Measurements from ENCODE around the gene ESRP2. TPM values are rescaled to one million over a fixed set of nuclear protein-coding genes. Genes with fewer than 3 reads are reported as not detected.

Gene ESRP2
- total RNA-seq, 1 donor from 2014 or later = 0.14 TPM

DNA sequence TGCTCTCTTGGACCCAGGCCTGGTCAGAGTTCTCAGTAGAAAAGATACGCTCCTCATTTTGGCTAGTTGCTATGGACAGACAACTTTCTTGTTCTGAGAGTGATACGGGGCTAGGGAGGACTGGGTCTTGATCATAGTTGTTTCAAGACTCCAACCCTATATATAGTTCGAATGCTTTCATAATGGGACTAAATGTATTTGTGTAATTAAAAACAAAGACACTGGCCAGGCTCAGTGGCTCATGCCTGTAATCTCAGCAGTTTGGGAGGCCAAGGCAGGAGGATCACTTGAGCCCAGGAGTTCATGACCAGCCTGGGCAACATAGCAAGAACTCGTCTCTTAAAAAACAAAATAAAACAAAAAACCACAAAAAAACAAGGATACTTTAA lies 46.1 kb upstream of the ESRP2 start:
- intact Hi-C loops (cut with micrococcal nuclease) = no loop called here

DNA sequence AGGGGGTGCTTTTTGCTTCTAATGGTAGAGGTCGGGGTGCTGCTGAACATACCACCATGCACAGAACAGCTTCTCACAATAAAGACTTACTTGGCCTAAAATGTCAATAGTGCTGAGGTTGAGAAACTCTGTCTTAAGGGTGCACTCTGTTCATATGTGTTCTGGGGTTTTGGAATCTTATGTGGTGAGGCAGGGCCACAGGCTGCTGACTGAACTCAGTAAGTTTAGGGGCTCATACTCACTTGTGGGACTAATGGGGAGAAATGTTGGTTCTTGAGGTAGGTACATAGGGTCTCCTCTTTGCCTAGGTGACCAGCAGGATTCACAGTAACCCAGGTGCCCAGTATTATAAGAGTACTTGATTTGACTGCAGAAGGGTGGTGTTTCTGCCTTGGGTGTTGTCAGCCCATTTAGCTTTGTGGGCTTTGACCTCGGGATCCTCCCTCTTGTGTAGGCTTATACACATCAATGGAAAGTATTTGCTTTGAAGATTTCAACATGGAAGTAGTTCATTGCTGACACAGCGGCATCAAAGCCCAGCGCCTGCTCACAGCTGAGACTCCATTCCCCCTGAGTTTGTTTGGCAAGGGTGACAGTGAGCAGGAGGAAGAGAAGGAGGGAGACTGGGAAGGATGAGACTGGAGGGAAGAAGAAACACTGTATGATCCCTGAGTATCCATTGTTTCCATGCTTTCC lies 45.6 kb upstream of the ESRP2 start:
- TF ChIP-seq, protein P1, sequence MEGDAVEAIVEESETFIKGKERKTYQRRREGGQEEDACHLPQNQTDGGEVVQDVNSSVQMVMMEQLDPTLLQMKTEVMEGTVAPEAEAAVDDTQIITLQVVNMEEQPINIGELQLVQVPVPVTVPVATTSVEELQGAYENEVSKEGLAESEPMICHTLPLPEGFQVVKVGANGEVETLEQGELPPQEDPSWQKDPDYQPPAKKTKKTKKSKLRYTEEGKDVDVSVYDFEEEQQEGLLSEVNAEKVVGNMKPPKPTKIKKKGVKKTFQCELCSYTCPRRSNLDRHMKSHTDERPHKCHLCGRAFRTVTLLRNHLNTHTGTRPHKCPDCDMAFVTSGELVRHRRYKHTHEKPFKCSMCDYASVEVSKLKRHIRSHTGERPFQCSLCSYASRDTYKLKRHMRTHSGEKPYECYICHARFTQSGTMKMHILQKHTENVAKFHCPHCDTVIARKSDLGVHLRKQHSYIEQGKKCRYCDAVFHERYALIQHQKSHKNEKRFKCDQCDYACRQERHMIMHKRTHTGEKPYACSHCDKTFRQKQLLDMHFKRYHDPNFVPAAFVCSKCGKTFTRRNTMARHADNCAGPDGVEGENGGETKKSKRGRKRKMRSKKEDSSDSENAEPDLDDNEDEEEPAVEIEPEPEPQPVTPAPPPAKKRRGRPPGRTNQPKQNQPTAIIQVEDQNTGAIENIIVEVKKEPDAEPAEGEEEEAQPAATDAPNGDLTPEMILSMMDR (IDR thresholded peaks at IDR 0.05; ENCODE audit: borderline replicate concordance) = no peak
- Histone ChIP-seq H3K4me1 (peaks cover 97% of the 10 kb centered on the region), H3K27me3 (ENCODE audit: low read depth) (no peaks in the 10 kb centered on the region), H3K9me3 (replicated peaks) (no peaks in the 10 kb centered on the region), H3K27ac (replicated peaks) (peak overlapping the region; percentile 87), H3K36me3 (peaks cover 19% of the 10 kb centered on the region), H3K4me3 (no peak overlapping the region)
- DNase-seq = no peak
- intact Hi-C loops (cut with micrococcal nuclease) = no loop called here

More for the DNA sequence above, 46.1 kb upstream of the ESRP2 start:
- Histone ChIP-seq H3K27me3 (ENCODE audit: low read depth) (no peaks in the 10 kb centered on the region), H3K36me3 (peaks cover 19% of the 10 kb centered on the region), H3K27ac (replicated peaks) (peak overlapping the region; percentile 87), H3K4me1 (peaks cover 97% of the 10 kb centered on the region), H3K9me3 (replicated peaks) (no peaks in the 10 kb centered on the region), H3K4me3 (no peak overlapping the region)
- no peak for DNase-seq
- TF ChIP-seq, protein P1 (IDR thresholded peaks at IDR 0.05; ENCODE audit: borderline replicate concordance) = no peak

DNA sequence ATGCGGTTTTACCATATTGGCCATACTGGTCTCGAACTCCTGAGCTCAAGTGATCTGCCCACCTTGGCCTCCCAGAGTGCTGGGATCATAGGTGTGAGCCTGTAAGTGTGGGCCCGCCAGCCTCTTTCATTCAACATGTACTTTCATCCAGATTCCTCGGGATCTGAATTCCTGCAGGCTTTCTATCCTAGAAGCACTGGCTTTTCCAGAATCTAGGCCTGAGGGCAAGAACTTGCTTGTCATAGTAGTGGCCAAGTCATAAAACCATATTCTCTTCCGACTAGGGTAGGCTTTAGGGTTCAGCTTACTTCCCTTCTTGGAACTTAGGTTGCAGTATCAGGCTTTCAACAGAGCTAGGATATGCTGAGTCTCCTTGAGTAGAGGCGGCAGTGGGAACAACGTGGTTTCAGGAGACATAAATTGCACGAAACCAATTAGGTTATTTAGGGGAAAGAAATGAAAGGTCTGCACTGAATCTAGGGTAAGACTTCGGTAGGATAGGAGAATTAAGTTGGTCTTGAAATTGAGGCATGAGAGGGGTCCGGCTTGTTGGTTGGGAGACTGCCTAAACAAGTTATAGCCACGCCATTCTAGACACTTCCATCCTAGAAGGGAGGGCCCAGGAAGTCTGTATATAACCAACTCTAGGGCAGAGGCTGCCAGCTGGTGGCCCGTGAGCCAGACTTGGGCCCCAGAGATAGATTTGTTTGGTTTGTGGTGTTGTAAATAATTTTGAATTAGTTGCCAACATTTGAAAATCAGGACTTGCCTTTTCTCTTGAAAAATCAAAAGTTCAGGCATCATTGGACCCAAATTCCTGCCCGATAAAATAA lies 44.0 kb upstream of the ESRP2 start:
- peaks cover 28% of the 10 kb centered on the region for H3K36me3 ChIP-seq
- TF ChIP-seq, protein P1 (IDR thresholded peaks at IDR 0.05; ENCODE audit: borderline replicate concordance) = no peak

DNA sequence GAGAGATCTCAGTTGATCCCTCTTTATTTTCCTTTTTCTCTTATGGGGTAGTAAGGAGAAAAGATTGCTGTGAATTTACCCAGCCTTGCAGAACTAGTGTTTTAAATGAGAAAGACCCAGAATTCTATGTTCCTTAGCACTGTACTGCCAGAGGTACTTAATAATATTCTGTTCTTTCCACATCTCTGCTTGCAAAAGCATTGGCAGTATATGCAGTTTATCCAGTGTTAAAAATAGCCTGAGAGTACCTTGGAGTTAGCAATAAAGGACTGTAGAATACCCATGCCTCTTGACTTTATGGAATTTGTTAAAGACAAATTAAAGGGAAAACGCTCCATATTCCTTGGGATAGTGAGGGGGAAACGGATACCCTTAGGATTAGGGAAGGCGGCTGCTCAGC lies 40.3 kb upstream of the ESRP2 start:
- Histone ChIP-seq H3K9me3 (replicated peaks) (no peaks in the 10 kb centered on the region), H3K36me3 (peaks cover 43% of the 10 kb centered on the region), H3K27me3 (ENCODE audit: low read depth) (no peaks in the 10 kb centered on the region), H3K4me1 (peaks cover 94% of the 10 kb centered on the region), H3K4me3 (peak overlapping the region; percentile 26), H3K27ac (replicated peaks) (peak overlapping the region; percentile 99)
- intact Hi-C loops (cut with micrococcal nuclease) = no loop called here
- TF ChIP-seq, protein P1 (IDR thresholded peaks at IDR 0.05; ENCODE audit: borderline replicate concordance) = no peak
- DNase-seq = no peak

More for the DNA sequence above, 44.0 kb upstream of the ESRP2 start:
- Histone ChIP-seq H3K4me3 (no peak overlapping the region), H3K9me3 (replicated peaks) (no peaks in the 10 kb centered on the region), H3K27me3 (ENCODE audit: low read depth) (no peaks in the 10 kb centered on the region), H3K27ac (replicated peaks) (peak overlapping the region; percentile 87), H3K4me1 (peaks cover 94% of the 10 kb centered on the region)
- intact Hi-C loops (cut with micrococcal nuclease) = no loop called here
- no peak for DNase-seq

DNA sequence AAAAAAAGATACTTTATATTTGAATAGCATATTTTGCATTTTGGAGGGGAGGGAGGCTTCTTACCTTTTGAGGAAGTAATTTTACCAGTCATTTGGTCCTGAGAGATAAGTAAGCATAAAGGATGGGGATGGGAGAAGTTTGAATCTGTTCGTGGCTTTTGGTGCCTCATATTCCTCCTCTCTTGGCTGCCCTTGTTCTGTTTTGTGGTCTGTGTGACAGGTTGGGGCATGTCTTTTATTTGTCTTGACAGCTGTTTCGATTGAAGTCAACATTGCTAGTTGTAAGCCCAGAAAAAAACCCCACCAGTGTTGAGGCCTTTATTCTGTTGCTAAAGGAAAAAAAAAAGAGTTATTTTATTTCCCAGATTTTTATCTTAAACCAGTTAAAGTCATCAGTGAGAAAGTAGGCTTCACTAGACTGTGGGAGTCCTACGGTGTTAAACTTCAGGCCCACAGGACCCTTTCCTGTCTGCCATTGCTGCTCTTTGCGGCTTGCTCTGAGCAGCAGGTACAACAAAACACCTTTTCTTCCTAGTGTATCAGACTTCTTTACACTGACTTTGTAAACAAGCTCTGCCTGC lies 39.8 kb upstream of the ESRP2 start:
- no peaks in the 10 kb centered on the region for H3K9me3 ChIP-seq (replicated peaks)
- no peaks in the 10 kb centered on the region for H3K27me3 ChIP-seq (ENCODE audit: low read depth)
- H3K4me1 ChIP-seq = peaks cover 94% of the 10 kb centered on the region
- H3K4me3 ChIP-seq = peak overlapping the region; percentile 26
- intact Hi-C loops (cut with micrococcal nuclease) = no loop called here
- TF ChIP-seq, protein P1 (IDR thresholded peaks at IDR 0.05; ENCODE audit: borderline replicate concordance) = no peak
- peaks cover 42% of the 10 kb centered on the region for H3K36me3 ChIP-seq
- peak overlapping the region; percentile 99 for H3K27ac ChIP-seq (replicated peaks)
- DNase-seq = no peak
